Activated CD4-positive, CD25-positive, alpha-beta regulatory T cell treated with anti-CD3 and anti-CD28 coated beads, Interleukin-2, amount 50 U/mL, for 72 hours (primary cell): Measurements from ENCODE around the gene SHISA5.
"Not testable (repeated sequence)": the region's sequence is repeated elsewhere in the genome, so short reads cannot be mapped to it uniquely, and the experiment has no call there.

Experiments used
- DNase-seq: peaks from one replicate; pipeline ENCODE4 v3.0.0; 2021

SHISA5 gene

GRCh38 chr3:48518638-48519276 is 14.8 kb upstream of the SHISA5 start:
- no peak for DNase-seq

GRCh38 chr3:48518069-48518468 is 14.1 kb upstream of the SHISA5 start:
- no peak for DNase-seq

GRCh38 chr3:48516571-48516970 is 12.6 kb upstream of the SHISA5 start:
- DNase-seq: no peak

- DNase-seq: no peak
These were observed 10.7 kb upstream of the SHISA5 start for GRCh38 chr3:48514431-48515227.

- DNase-seq: no peak
These were observed 7.6 kb upstream of the SHISA5 start for GRCh38 chr3:48511551-48511950.

- DNase-seq: peak; percentile 65
These were observed 3.5 kb upstream of the SHISA5 start for GRCh38 chr3:48507256-48508061.

- no peak for DNase-seq
These were observed 2.1 kb upstream of the SHISA5 start for GRCh38 chr3:48505968-48506504.

- DNase-seq: no peak
These were observed 1.2 kb upstream of the SHISA5 start for GRCh38 chr3:48505146-48505545.

GRCh38 chr3:48503401-48504050 is 448 bp downstream of the SHISA5 start:
- DNase-seq: no peak

- no peak for DNase-seq
These were observed 1.2 kb downstream of the SHISA5 start for GRCh38 chr3:48502728-48503168.

- DNase-seq: no peak
These were observed 1.9 kb downstream of the SHISA5 start for GRCh38 chr3:48502121-48502520.

GRCh38 chr3:48501196-48501595 is 2.8 kb downstream of the SHISA5 start:
- DNase-seq: no peak

- no peak for DNase-seq
These were observed 3.3 kb downstream of the SHISA5 start for GRCh38 chr3:48500656-48501055.

GRCh38 chr3:48493203-48493501 is 10.8 kb downstream of the SHISA5 start:
- DNase-seq: no peak

GRCh38 chr3:48492461-48493202 is 11.3 kb downstream of the SHISA5 start:
- no peak for DNase-seq

- DNase-seq: no peak
These were observed 17.0 kb downstream of the SHISA5 start for GRCh38 chr3:48486952-48487351.

GRCh38 chr3:48482822-48483221 is 21.2 kb downstream of the SHISA5 start:
- DNase-seq: not testable (repeated sequence)

GRCh38 chr3:48480891-48481290 is 23.1 kb downstream of the SHISA5 start:
- DNase-seq: not testable (repeated sequence)

GRCh38 chr3:48478626-48479555 is 25.1 kb downstream of the SHISA5 start:
- DNase-seq: peak; percentile 62

- DNase-seq: no peak
These were observed 25.9 kb downstream of the SHISA5 start for GRCh38 chr3:48477959-48478520.
